Activated effector memory CD4-positive, alpha-beta T cell treated with anti-CD3 and anti-CD28 coated beads, Interleukin-2, amount 50 U/mL, for 16 hours (primary cell): ENCODE data around the gene INPP5K.

ENCODE experiments used
- DNase-seq: peaks from one replicate; pipeline ENCODE4 v3.0.0-alpha.2; 2020

Gene INPP5K

DNA sequence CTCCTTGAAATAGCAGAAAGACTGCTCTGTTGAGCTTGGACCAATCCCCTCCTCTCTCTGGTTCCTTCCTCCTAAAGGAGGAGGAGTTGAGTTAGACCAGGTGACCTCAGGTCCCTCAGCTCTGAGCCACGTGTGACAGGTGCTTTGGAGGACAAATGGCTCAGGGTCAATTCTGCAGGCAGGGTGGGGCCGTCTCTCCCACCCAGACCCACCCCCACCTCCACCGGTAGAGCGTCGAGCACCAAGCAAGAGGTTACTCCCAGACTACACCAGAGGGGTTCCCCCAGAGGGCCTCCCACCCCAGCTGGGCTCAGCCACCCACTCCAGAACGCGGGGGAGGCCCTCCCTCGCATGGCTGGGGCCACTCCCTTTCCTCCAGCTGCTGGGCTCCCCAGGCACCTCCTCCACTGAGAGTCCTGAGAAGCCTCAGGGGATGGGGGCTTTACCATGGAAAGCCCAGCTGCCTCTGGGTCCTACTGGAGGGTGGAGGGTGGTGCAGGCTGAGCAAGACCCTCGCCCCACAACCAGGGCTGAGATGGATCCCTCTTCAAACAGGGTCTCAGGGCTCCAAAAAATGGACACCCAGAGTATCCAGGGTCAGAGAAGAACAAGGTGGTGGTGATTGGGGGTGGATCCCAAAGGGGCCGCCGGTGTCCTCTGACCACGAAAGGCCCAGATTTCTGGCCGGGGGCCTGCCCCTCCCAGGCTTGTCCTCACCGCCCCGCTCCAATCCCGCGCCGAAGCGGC, 31.6 kb downstream of the INPP5K start:
- DNase-seq, result peak; percentile 83

GRCh38 chr17:1484060-1484535, 32.3 kb downstream of the INPP5K start:
- no peak for DNase-seq

DNA sequence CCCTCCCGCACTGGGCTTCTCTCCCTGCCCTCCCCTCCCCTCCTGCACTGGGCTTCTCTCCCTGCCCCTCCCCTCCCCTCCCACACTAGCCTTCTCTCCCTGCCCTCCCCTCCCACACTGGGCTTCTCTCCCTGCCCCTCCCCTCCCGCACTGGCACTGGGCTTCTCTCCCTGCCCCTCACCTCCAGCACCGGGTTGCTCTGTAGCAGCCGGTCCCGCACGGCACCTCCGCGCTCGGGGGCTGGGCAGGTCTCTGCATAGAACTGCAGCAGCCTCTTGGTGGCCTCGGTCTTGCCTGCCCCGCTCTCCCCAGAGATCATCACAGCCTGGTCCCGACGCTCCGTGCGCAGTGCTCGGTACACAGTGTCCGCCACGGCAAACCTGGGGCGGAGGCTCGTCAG, 33.7 kb downstream of the INPP5K start:
- no peak for DNase-seq

DNA sequence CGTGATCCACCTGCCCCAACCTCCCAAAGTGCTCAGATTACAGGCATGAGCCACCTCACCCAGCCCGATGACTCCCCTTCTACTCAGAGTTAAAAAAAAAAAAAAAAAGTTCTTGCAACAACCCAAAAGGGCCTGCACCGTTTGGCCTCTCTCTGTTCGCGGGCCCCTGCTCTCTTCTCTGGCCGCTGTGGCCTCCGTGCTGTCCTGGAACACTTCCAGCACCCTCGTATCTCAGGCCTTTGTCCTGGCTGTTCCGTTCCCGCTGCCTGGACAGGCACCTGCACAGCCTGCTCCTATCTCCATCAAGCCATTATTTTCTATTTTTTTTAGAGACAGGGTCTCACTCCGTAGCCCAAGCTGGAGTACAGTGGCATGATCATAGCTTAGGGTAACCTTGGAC, 34.7 kb downstream of the INPP5K start:
- DNase-seq, result no peak

- no peak for DNase-seq
Measured at GRCh38 chr17:1480747-1481465, 35.5 kb downstream of the INPP5K start.

- DNase-seq, result no peak
Measured at GRCh38 chr17:1478418-1478817, 38.0 kb downstream of the INPP5K start.

- no peak for DNase-seq
Measured at GRCh38 chr17:1475321-1475854, 41.0 kb downstream of the INPP5K start.

- no peak for DNase-seq
Measured at GRCh38 chr17:1474402-1475189, 41.8 kb downstream of the INPP5K start.

DNA sequence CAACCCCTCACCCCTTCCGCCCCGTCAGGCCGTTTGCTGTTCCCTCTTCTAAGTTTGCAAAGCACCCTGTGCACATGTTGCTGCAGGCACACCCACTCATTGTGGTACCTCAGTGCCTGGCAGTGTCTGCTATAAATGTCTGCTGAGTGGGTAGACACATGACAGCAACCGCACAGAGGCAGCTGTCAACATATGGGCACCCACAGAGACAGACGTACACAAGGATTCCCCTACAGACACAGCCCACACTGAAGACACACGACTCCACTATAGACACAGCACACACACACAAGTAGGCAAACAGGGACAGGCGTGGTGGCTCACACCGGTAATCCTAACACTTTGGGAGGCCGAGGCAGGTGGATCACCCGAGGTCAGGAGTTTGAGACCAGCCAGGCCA, 42.6 kb downstream of the INPP5K start:
- DNase-seq, result no peak

- no peak for DNase-seq
Measured at GRCh38 chr17:1473170-1473569, 43.2 kb downstream of the INPP5K start.

DNA sequence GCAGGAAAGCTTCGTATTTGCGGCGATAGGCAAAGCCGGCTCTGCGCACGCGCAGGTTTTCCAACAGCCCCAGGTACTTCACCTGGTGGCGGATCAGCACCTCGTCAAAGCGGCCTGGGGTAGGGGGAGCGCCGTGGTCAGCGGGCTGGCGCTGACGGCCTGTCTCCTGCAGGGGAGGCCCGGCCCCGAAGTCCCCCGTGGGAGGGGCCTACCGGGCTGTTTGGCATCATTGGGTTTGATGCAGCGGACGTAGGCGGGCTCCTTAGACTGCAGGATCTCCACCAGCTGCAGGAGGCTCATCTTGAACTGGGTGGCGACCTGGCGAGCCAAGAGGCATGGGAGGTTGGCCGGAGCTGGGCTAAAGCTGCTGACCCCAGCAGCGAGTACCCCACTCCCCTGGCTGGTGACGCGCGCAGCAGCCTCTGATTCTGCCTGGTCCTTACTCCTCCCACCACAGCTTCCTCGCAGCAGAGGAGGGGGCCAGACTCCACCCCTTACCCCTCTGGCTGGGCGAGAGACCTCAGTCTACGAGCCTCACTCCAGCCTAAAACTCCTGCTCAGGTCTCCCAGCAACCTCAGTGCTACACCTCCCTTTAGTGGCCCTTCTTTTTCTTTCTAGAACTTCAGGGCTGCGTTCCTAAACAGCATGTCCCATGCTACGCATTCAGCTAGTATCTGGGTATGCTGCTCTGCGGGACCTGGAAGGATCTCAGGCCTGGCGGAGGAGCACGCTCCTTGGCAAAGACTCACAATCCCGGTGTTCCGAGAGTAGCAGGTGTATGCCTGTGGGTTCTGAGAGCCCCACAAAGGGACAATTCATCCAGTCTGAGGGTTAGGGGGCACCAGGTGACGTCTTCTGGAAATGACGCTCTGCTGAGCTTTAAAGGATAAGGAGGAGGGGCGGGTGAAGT, 44.2 kb downstream of the INPP5K start:
- no peak for DNase-seq

- no peak for DNase-seq
Measured at GRCh38 chr17:1471490-1471889, 44.9 kb downstream of the INPP5K start.

DNA sequence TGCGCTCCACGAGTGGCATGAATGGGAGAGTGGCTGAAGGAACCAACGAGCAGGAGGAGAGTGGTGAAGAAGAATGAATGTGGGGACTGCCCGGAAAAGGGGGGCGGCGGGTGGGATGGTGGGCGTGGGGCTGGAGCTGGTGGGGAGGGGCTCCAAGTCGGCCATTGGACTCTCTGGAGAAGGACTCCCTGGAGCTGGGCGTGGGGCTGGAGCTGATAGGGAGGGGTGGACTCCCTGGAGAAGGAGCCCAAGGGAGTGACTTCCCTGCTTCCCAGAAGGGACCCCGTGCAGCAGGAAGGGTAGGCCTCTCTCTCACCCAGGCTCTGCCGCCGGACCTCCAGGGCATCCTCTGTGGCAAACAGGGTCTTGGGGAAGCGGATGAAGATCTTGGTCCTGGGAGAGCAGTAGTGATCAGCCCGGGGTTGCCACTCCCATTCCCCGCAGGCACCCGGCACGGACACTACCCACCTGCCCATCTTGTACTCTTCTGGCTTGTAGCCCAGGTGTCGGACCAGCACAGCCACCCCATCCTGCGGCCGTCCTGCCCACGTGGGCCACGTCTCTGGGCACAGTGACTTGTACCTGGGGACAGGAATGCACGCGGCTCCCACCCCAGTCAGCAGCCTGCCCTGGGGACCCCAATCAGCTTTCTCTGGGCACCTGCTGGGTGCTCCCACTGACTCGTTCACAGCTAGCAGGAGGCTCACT, 45.5 kb downstream of the INPP5K start:
- DNase-seq, result no peak

DNA sequence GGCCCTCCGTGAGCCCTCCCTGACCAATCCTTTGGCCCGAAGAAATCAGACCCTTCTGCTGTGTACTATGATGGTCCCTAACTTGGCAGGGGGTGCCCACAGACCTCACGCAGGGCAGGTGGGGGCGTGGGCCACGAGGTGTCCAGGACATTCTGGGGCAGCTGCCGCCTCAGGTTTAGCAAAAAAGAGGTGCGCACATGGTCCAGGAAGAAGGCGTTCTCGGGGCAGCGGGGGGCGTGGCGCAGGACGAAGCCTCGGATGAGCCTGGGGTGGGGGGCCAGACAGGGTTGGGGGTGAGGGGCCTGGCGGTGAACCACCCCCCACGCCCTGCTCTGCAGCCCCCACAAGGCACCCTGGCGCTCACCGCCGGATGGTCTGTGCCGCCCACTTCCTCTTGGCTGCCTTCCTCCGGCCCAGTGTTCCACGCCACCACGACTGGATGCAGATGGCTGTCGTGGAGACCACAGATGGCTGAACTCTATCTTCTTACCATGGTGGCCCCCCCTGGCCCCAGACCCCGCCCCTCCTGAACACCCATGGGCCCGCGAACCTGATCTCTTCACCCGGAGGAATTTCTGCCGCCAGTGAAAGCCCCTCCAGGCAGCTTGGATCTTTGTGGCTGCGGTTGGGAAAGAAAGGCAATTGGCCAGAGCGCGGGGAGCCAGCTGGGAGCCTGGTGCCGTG, 46.2 kb downstream of the INPP5K start:
- DNase-seq, result no peak

- no peak for DNase-seq
Measured at GRCh38 chr17:1469231-1469852, 47.1 kb downstream of the INPP5K start.

- DNase-seq, result no peak
Measured at GRCh38 chr17:1467898-1468492, 48.4 kb downstream of the INPP5K start.

- DNase-seq, result no peak
Measured at GRCh38 chr17:1467258-1467657, 49.2 kb downstream of the INPP5K start.

DNA sequence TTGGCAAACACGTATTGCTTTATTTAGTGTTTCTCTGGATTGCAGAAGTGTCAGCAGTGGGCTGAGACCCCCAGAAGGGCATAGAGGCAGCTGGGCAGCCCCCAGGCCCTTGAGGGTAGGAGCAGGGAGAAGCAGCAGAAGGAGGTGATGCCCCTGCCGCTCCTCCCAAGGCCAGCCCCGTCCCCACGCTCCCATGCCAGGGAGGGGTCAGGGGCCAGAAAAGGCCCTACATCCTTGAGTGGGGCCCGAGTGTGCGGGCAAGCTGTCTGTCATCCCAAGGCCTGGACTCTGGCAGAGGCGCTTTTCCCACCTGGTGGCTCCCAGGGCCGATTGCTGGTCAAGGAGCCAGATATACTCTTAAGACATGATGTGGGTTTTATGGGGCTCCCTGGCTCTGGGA, 52.2 kb downstream of the INPP5K start:
- DNase-seq, result no peak

DNA sequence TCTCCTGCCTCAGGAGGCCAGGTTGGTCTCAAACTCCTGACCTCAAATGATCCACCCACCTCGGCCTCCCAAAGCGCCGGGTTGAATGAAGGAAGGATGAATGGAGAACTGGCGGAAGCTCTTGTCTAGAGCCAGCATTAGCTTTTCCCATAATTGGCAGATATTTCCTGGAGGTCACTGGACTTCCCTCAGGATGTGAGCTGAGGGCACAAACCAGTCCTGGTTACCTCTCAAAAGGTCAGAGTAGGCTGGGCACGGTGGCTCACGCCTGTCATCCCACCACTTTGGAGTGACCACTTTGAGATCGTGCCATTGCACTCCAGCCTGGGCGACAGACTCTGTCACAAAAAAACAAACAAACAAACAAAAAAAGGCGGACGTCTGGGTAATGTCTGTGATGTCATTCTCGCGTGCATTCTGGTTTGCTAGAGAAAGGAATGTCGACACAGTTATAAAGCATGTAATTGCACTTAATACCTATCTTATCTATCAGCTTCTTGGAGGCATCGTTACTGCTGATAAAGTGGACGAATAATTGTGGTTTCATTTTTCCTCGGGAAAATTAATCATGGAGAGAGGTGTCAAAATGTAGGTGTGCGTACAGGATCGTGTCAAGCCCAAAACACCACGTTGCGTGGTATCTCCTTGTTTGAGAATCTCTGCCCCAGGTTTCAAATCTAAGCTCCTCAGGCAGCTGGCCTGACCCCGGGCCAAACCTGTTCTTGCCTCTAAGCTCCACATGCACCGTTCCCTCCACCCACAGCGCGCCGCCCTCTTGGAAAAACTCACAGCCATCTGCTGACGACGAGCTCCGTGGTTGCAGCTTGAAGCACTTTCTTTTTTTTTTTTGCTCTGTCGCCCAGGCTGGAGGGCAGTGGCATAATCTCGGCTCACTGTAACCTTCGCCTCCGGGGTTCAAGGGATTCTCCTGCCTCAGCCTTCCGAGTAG, 54.0 kb downstream of the INPP5K start:
- no peak for DNase-seq
